ENCODE measurements around the gene WDR70.
"Not testable (repeated sequence)": the region's sequence is repeated elsewhere in the genome, so short reads cannot be mapped to it uniquely, and the experiment has no call there.

WDR70 gene

DNA sequence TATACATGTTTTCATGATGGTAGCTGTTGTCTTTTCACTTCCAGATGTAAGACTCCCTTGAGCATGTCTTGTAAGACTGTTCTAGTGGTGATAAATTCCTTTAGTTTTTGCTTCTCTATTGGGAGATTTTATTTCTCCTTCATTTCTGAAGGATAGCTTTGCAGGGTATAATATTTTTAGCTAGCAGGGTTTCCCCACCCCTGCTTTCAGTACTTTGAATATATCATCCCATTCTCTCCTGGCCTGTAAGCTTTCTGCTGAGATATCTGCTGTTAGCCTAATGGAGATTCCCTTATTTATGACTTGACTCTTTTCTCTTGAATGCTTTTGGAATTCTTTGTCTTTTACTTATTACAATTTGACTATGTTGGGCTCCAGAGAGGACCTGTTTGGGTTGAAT is 249.8 kb downstream of the WDR70 start:
- DNase-seq (ENCODE audit: low read depth in 4 of 4, low spot score in 1 of 4): no peak

DNA sequence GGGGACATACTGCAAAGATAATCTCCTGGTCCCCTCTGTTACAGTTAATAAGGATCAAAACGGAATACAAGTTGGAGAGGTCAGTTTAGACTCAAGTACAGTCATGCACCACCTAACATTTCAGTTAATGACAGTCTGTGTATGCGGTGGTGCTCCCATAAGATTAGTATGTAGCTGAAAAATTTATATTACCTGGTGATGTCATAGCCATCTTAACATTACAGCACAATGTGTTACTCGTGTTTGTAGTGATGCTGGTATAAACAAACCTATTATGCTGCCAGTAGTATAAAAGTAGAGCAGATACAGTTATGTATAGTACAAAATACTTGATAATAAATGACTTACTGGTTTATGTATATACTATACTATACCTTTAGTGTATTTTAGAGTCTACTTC is 252.8 kb downstream of the WDR70 start:
- DNase-seq (ENCODE audit: low read depth in 4 of 4, low spot score in 1 of 4): no peak

DNA sequence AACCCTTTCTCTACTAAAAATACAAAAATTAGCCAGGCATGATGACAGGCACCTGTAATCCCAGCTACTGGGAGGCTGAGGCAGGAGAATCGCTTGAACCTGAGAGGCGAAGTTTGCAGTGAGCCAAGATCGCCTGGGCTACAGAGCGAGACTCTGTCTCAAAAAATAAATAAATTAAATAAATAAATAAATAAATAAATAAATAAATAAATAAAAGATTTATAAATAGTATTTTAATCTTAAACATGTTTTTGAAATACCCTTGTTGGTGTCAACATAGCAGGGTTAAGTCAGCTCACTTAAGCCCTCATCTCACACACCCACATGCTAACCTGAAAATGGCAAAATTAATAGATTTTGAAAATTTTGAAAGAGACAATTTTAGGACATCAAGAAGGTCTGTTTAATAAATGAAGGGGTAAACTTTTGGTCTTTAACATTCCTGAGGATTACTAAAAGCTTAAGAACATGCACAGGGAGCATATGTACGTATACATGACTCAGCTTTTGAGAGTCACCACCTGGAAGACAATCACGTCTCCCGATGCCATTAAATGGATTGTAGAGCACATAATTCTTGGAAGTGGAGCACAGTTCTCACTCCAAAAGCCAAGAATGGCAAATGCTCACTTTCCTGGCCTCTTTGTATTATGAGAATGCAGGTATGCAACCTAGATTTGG is 258.2 kb downstream of the WDR70 start:
- DNase-seq (ENCODE audit: low read depth in 4 of 4, low spot score in 1 of 4): no peak

DNA sequence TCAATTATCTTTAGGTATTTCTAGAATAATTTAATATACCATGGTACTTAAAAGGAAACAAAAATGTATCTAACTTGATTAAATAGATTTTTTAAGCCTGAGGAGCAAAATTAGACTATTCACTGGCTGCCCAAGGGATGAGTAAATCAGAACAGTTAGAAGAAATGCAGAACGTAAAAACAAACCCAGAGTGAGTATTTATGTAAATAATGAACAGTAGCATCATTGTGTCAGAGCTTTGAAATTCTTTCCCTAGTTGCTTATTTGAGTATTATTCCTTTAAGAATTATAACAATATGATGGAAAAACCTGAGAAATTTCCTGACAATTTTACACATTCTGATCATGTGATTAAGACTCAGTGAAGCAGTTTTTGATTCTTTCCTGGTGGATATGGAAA is 259.8 kb downstream of the WDR70 start:
- no peak for DNase-seq (ENCODE audit: low read depth in 4 of 4, low spot score in 1 of 4)

DNA sequence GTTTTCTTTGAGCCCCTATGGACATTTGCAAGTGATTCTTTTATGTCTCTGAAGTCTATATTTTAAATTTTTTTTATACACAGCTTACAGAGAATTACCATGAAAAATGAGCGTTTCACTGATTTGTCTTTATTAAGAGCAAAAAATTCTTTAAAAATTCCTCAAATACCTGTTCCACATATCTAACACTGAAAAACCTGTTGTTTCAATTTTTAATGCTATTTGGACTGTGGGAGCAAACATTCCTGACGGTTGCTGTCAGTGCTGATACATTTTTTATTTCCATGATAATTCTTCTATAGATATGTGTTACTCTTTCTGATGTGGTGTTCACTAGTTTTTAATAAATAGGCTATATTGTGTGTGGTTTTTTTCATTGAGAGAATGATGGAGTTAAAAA is 261.0 kb downstream of the WDR70 start:
- no peak for DNase-seq (ENCODE audit: low read depth in 4 of 4, low spot score in 1 of 4)

DNA sequence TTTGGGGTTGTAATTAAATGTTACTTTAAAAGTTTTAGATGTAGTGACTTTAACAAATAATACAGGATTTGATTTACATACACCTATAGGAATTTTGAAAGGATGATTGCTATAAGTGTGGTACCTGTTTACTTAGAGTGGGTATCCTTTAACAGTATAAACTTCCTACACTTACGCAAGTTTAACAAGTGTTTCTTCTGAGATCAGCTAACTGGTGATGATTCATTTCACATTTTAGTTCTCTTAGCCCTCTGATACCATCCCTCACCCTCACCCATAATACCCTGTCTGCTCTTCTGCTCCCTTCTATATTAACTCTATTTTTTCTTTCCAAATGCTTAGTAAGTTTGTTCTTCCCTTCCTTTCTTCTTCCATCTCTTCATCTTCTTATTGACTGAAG is 262.8 kb downstream of the WDR70 start:
- no peak for DNase-seq (ENCODE audit: low read depth in 4 of 4, low spot score in 1 of 4)

DNA sequence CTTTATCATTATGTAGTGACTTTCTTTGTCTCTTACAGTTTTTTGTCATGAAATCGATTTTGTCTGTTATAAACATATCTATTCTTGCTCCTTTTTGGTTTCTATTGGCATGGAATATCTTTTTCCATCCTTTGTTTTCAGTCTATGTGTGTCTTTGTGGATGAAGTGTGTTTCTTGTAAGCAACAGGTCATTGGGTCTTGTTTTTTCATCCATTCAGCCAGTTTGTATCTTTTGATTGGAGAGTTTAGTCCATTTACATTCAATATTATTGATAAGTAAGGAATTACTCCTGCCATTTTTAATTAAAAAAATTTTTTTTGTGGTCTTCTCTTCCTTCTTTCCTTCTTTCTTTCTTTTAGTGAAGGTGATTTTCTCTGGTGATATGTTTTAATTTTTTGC is 266.6 kb downstream of the WDR70 start:
- no peak for DNase-seq (ENCODE audit: low read depth in 4 of 4, low spot score in 1 of 4)

DNA sequence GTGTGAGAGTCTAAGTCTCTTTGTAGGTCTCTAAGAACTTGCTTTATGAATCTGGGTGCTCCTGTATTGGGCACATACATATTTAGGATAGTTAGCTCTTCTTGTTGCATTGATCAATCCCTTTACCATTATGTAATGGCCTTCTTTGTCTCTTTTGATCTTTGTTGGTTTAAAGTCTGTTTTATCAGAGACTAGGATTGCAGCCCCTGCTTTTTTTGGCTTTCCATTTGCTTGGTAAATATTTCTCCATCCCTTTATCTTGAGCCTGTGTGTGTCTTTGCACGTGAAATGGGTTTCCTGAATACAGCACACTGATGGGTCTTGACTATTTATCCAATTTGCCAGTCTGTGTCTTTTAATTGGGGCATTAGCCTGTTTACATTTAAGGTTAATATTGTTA is 275.4 kb downstream of the WDR70 start:
- DNase-seq (ENCODE audit: low read depth in 4 of 4, low spot score in 1 of 4): not testable (repeated sequence)

DNA sequence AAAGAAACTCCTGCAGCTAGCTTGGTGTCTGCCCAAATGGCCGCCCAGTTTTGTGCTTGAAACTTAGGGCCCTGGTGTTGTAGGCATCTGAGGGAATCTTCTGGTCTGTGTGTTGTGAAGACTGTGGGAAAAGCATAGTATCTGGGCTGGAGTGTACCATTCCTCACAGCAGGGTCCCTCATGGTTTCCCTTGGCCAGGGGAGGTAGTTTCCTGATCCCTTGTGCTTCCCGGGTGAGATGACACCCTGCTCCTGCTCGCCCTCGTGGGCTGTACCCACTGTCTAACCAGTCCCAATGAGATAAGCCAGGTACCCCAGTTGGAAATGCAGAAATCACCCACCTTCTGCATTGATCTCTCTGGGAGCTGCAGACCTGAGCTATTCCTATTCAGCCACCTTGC is 277.9 kb downstream of the WDR70 start:
- no peak for DNase-seq (ENCODE audit: low read depth in 4 of 4, low spot score in 1 of 4)

DNA sequence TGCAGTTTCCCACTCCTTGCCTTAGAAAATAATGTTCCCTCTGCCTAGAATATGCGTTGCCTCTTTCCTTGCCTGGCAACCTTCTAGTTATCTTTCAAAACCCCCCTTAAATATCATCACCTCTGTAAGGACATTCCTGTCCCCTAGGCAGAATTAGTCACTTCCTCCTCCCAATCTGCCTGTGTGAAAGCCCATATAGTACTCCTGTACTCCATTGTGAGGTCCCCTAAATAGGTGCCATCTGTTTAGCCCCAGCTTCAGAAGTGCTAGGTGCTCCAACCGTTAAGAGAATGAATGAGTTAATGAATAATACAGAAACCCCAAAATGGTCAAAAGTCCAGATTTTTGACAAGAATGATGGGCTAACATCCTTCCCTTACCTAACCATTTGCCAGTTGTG is 279.3 kb downstream of the WDR70 start:
- no peak for DNase-seq (ENCODE audit: low read depth in 4 of 4, low spot score in 1 of 4)

DNA sequence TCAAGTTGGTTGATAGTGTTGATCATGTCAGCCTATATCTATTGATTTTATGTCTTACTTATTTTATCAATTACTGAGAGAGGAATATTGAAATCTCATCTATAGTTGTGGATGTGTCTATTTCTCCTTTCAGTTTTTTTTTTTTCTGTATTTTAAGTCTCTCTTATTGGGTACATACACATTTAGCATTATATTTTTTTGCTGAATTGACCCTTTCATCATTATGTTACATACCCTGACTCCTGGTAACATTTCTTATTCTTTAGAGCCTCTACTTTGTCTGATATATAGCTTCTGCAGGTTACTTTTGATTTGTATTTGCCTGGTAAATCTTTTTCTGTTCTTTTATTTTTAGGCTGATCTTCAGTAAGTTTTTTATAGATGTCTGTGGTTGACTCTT is 281.2 kb downstream of the WDR70 start:
- DNase-seq (ENCODE audit: low read depth in 4 of 4, low spot score in 1 of 4): no peak

DNA sequence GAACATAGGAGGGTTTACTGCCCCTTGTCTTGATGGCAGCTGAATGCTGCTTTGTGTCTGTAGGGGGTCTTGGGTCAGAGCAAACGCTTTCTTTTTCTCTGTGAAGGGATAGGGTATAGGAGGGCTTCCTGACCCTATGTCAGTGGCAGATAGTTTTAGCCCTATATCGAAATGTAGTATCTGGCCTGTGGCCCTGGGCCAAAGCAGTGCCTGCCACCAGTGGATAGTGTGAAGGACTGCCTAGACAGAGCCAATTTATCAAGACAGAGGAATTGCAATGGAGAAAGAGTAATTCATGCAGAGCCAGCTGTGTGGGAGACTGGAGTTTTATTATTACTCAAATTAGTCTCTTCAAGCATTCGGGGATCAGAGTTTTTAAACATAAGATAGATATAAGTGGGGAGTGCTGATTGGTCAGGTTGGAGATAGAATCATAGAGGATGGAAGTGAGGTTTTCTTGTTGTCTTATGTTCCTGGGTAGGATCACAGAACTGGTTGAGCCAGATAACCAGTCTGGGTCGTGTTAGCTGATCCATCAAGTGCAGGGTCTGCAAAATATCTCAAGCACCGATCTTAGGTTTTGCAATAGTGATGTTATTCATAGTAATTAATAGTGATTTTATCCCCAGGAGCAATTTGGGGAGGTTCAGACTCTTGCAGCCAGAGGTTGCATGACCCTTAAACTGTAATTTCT is 282.3 kb downstream of the WDR70 start:
- no peak for DNase-seq (ENCODE audit: low read depth in 4 of 4, low spot score in 1 of 4)

DNA sequence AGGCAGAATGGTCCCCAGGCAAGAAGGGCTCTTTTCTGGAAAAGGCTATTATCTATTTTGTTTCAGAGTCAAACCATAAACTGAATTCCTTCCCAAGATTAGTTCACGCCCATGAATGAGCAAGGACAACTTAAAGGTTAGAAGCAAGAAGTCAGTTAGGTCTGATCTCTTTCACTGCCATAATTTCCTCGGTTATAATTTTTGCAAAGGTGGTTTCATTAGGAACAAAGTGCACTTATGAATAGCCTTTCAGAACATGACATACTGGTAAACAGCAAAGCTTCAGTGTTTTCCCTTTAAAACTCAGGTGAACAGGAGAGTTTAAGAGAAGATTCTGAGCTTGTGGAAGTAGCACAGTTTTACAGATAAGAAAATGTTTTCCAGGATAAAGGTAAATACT is 282.8 kb downstream of the WDR70 start:
- DNase-seq (ENCODE audit: low read depth in 4 of 4, low spot score in 1 of 4): no peak

DNA sequence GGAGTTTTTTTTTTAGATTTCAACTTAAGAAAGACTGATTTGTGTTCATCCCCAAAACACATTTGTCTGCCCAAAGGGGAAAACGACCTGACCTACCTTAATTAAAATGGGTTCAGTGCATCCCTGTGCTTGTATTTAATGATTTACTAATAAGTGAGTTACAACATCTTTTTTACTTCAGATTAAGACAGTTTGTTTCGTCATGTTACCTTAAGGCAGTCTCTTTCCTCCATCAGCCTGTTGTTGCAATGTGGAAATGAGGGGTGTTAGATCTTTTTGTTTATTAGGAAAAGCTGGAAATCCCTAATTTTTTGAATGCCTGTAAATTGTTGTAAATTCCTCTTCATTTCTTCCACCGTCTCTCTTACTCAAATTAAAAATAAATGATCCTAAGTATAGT is 283.2 kb downstream of the WDR70 start:
- DNase-seq (ENCODE audit: low read depth in 4 of 4, low spot score in 1 of 4): no peak

DNA sequence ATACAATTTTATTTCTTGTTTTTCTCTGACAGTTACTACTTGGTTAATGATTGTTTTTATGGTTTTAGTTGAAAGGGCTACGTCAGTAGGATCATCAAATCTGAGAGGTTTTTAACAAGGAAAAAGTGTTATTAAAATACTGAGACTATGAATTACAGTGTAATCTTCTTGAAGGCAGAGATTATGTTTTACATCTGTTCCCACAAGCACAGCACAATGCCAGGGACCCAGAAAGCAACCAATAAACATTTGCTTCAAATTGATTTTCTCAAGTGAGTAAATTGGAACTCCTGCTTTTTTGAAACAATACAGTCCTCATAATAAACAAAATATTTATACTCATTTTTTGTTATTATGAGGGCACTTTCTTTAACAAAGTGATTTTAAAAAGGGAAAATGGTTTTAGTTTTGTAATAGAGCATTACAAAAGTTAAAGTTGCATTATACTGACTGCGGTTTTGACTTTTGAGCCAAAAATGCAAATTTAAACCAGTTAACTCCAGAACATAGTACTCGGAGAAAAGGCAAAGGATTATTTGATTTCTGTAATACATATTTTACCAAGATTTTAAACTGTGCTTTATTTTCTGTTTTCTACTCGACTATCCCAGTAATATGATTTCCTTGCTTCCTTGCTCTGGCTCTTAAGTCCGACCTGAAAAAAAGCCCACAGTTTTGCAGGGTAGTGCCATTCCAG is 283.8 kb downstream of the WDR70 start:
- DNase-seq (ENCODE audit: low read depth in 4 of 4, low spot score in 1 of 4): no peak

DNA sequence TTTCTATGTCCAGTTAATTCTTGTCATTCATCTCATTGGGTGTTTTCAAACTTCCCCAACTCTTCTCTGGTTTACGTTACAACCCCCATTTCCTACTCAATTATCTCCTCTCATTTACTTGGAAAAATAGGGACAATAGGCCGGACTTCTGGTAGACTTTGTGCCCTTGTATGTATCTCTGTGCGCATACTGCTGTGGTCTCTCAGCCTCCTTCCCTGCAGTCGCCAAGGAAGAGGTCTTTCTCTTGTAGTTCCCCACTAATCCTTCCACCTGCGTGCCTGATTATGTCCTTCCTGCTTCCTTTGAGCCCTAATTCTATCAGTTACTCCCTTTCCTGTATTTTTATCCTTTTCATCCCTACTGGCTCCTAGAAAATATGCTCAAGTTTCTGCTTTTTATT is 284.4 kb downstream of the WDR70 start:
- DNase-seq (ENCODE audit: low read depth in 4 of 4, low spot score in 1 of 4): no peak

DNA sequence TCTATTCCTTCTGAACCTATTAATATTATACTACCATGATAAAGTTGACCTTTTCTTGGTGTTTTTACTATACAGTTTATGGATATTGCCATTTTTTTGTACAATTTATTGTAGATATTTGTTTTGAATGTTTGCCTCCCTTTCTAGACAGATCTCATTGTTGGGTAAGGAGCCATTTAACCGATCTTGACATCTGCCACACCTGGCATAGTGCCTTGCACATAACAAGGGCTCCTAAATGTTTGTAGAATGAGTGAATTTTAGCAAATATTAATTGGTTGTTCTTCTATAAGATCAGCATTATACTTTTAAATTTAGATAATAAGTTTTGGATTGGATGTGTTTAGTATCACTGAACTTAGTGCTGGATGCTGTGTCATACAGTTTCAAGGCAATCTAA is 285.4 kb downstream of the WDR70 start:
- no peak for DNase-seq (ENCODE audit: low read depth in 4 of 4, low spot score in 1 of 4)

DNA sequence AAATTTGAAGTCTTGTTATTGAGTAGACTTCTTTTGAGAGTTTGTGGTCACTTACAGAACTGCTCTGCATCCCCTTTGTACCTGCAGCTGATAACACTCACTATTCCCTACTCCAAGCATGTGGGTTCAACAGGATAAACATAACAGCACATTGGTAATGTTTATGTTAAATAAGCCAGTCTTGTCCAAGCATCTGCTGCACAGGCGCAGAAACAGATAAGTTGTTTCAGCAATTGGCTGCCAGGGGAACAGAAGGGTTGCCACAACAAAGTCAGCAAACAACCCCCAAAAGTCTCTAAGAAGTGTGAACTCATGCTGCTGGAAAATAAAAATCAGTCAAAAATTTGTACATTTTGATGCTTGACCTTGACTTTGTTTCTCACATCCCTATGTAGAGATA is 286.2 kb downstream of the WDR70 start:
- DNase-seq (ENCODE audit: low read depth in 4 of 4, low spot score in 1 of 4): no peak

DNA sequence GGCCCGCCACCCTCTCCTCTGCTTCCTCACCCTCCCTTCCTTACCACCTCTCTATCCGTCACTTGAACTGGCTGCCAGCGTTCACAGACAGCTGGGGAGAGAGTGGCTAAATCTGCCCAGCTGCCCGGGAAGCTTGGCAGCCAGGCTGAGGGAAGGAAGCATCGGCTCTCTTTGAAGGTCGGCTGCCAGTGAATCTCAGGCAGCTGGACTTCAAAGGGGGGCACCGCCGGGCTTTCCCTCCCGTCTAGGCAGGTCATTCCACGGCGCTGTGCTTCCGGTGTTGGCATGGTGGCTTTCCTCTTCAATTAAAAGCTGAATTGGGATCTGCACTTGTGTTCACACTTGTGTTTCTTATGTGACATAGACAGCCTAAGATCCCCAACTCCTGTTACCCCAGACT is 286.8 kb downstream of the WDR70 start:
- no peak for DNase-seq (ENCODE audit: low read depth in 4 of 4, low spot score in 1 of 4)

DNA sequence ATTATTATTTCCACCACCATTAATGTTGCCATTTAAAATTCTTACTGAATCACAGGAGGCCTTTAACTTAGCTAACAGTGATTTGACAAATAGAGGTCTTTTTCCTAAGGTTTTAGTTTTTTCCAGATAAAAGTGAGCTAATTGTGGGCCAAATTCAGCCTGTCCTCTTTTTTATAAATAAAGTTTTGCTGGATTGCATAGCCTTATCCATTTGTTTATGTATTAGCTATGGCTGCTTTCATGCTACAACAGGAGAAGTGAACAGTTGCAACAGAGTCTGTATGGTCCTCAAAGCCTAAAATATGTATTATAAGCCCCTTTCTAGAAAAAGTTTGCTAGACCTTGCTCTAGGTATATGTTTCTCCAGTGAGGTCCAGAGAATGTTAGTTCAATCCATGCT is 288.3 kb downstream of the WDR70 start:
- no peak for DNase-seq (ENCODE audit: low read depth in 4 of 4, low spot score in 1 of 4)

DNA sequence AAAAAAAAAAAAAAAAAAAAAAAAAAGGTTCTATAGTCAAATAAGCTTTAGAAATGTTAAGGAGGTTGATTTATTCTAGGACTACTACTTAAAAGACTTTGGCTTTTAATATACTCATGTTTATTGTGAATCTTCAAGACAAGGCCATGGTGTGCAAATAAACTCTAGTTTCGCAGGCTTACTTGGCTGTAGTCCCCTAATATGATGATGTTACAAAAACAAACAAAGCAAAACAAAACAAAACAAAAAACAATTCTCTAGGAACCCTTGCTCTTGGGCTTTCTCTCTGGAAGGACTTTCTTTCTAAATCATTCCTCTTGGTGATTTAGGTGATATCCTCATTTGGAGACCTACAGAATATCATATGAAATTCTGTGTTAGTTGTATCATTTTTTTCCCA is 288.7 kb downstream of the WDR70 start:
- DNase-seq (ENCODE audit: low read depth in 4 of 4, low spot score in 1 of 4): no peak

DNA sequence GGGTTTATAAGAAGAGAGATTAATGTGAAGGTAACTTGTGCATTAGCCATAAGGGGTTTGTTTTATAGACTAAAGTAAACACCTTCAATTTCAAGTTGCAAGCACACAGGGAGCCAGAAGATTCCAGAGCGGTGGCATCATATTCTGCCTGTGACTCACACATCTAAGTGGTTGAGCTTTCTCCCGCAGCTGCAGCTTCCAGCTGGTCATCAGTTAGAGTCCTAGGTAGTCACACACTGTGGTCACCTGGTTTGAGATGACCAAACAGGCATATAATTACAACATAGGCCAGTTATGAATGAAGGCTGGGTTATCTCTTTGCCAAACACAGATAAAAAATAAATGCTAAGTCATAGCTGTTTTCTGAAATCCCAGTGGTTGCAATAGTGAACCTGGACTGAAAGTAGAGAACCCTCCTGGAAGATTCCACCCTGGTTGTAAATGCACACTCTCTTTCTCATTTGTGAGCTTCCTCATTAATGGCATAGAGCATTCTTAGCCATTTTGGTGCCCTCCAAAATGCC is 289.5 kb downstream of the WDR70 start:
- DNase-seq (ENCODE audit: low read depth in 4 of 4, low spot score in 1 of 4): no peak

All from stimulated activated CD4-positive, alpha-beta T cell treated with anti-CD3 and anti-CD28 coated beads, Interleukin-1b, Interleukin-23, amount 100 ng/mL, for 24 hours (primary cell).